Activated CD8-positive, alpha-beta memory T cell treated with anti-CD3 and anti-CD28 coated beads for 1 hour (primary cell): Measurements from ENCODE around the gene BHLHE41.

Experiments used
- DNase-seq, 2 donors: peaks; one replicate each; pipeline ENCODE4 v3.0.0-alpha.2; 2020; ENCODE audit warnings: low read depth in 1 of 2; ENCODE audit errors: extremely low read depth in 1 of 2

BHLHE41 gene

GRCh38 chr12:26124446-26125399 is at the start of gene BHLHE41:
TSS of gene BHLHE41 (minus strand) at chr12:26125037. CDS start at chr12:26124779, 258 bp downstream.
- DNase-seq = no peak

- DNase-seq = no peak
Measured at GRCh38 chr12:26172946-26173552, 48.2 kb upstream of the BHLHE41 start.

- no peak for DNase-seq
Measured at GRCh38 chr12:26172539-26172938, 47.7 kb upstream of the BHLHE41 start.

- no peak for DNase-seq
Measured at GRCh38 chr12:26172013-26172412, 47.2 kb upstream of the BHLHE41 start.

GRCh38 chr12:26164118-26164517 is 39.3 kb upstream of the BHLHE41 start:
- no peak for DNase-seq

GRCh38 chr12:26162905-26163304 is 38.1 kb upstream of the BHLHE41 start:
- no peak for DNase-seq

- DNase-seq = no peak
Measured at GRCh38 chr12:26162174-26162573, 37.3 kb upstream of the BHLHE41 start.

GRCh38 chr12:26158078-26158764 is 33.4 kb upstream of the BHLHE41 start:
- DNase-seq = no peak

GRCh38 chr12:26157001-26157400 is 32.2 kb upstream of the BHLHE41 start:
- no peak for DNase-seq

- DNase-seq = no peak
Measured at GRCh38 chr12:26156201-26156871, 31.5 kb upstream of the BHLHE41 start.

- no peak for DNase-seq
Measured at GRCh38 chr12:26153421-26154154, 28.8 kb upstream of the BHLHE41 start.

GRCh38 chr12:26152507-26153102 is 27.8 kb upstream of the BHLHE41 start:
- DNase-seq = no peak

- no peak for DNase-seq
Measured at GRCh38 chr12:26150736-26151450, 26.1 kb upstream of the BHLHE41 start.

- DNase-seq = no peak
Measured at GRCh38 chr12:26149968-26150500, 25.2 kb upstream of the BHLHE41 start.

GRCh38 chr12:26148291-26148690 is 23.5 kb upstream of the BHLHE41 start:
- no peak for DNase-seq

GRCh38 chr12:26143291-26143690 is 18.5 kb upstream of the BHLHE41 start:
- no peak for DNase-seq

GRCh38 chr12:26138860-26139259 is 14.0 kb upstream of the BHLHE41 start:
- no peak for DNase-seq

GRCh38 chr12:26136688-26137087 is 11.9 kb upstream of the BHLHE41 start:
- no peak for DNase-seq

GRCh38 chr12:26135571-26135970 is 10.7 kb upstream of the BHLHE41 start:
- DNase-seq = no peak
